GM18520 (cell line): ENCODE results near the gene CPNE4.

Source experiments
- ATAC-seq: cut with Tn5 transposase; IDR thresholded peaks from one replicate; pipeline ENCODE4 v1.9.1; 2021; ENCODE audit not compliant: unreplicated experiment

Gene CPNE4

GRCh38 chr3:131883711-131884407, 151.0 kb downstream of the CPNE4 start:
- ATAC-seq, result no peak

DNA sequence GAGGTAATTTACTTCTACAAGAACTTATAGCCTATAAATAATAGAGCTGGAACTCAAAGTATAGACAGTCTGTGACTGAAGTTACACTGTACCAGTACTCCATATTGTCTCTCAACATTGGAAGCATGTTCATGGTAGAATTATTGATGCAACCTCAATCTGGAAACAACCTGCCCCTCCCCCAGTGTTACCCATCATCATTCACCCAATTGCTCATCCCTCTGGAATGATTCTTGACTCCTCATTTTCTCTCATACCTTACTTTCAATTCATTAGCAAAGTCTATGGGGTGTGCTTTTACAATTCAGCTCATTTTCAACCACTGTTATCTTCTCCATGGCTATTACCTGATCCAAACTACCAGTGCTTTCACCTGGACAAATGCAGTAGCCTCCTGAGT, 151.7 kb downstream of the CPNE4 start:
- no peak for ATAC-seq

GRCh38 chr3:131881777-131882176, 153.0 kb downstream of the CPNE4 start:
- ATAC-seq, result no peak

DNA sequence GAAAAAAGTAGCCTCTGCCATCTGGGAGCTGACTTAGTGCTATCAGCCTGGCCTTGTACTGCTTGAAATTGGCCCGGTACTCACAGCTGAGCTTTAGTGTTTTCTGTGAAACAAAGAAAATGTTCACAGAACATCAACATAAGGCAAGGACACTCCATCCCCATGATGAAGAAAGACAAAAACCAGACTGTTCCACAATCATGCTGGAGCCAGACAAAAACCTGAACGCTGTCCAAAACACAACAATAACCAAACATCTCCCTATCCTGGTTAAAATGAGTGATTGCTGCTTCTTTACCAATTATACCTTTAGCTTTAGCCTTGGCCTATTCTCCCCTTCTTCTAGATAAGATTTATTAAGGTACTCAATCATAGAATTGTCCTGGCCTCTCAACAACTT, 153.9 kb downstream of the CPNE4 start:
- no peak for ATAC-seq

- ATAC-seq, result no peak
These were observed 166.6 kb downstream of the CPNE4 start for GRCh38 chr3:131868203-131868602.

GRCh38 chr3:131856171-131856570, 178.6 kb downstream of the CPNE4 start:
- ATAC-seq, result no peak

- no peak for ATAC-seq
These were observed 184.6 kb downstream of the CPNE4 start for GRCh38 chr3:131850223-131850622.

- ATAC-seq, result no peak
These were observed 185.2 kb downstream of the CPNE4 start for GRCh38 chr3:131849616-131850015.

DNA sequence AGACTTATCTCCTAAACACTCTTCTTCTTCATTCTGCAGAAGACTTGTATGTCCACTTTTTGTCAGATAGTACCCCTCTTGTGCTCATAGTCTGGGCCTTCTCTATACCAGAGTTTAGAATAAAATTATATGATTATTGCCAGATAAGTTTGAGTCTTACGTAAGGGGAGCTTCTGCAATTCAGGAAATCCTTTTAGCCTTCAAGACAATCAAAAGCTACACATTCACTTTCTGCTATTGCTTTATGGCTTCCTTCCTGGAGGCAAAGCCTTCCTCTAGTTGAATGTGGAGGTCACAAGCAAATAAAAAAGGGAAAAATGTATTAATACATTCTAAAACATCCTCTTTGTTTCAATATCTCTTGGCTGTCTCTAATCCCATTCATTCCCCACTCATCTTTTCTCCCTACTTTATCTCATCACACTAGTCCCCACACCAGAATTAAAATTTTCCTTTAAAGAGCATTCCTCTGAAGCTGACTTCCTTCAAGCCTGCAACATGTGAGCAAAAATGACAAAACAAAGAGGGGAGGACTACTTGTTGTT, 186.8 kb downstream of the CPNE4 start:
- ATAC-seq, result no peak

GRCh38 chr3:131846296-131846924, 188.4 kb downstream of the CPNE4 start:
- no peak for ATAC-seq

DNA sequence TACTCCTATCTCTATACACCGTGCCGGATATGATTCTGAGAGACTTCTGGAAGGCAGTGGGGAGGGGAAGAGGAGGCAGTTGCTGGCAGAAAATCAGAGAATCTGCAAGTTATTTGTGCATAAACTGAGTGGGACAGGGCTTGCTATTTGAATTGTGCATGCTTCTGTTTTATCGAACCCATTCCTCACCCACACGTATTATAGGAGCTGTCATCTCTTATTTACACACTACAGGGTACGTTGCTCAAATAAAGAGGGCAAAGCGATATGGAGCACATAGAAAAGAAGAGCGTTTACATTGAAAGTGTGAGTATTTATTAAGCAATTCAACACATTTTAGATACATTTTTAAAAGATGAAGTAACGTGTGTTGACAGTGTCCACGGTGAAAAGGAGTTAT, 191.6 kb downstream of the CPNE4 start:
- no peak for ATAC-seq

DNA sequence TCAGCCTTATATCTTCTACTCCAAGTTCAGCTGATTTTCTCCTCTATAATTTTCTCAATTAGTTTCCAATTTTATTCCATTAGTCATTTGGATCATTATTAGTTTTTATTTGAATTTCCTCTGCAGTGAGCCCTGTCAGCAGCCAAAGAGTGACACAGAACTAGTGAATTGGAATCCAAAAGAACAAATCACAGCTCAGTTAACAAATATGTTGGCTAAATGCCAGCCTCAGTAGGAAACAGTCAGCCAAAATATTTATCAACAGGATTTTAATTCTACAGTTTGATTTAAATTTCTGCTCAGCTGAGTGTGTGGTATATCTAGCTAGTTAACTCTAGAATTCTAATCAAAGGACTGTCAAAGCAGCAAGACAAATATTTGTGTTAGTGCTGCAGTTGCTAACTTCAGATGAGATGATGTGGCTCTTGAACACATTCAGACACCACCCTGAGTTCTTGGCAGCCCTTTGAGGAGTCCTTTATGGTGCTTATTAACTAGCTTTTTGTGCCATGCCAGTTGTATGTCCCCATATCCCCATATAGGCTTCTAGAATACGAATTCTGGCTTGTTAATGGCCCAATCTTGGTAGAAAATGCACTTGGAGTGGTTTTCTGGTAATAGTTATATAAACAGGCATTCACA, 194.5 kb downstream of the CPNE4 start:
- no peak for ATAC-seq

- ATAC-seq, result no peak
These were observed 198.9 kb downstream of the CPNE4 start for GRCh38 chr3:131835906-131836305.

GRCh38 chr3:131831608-131832007, 203.2 kb downstream of the CPNE4 start:
- ATAC-seq, result no peak

DNA sequence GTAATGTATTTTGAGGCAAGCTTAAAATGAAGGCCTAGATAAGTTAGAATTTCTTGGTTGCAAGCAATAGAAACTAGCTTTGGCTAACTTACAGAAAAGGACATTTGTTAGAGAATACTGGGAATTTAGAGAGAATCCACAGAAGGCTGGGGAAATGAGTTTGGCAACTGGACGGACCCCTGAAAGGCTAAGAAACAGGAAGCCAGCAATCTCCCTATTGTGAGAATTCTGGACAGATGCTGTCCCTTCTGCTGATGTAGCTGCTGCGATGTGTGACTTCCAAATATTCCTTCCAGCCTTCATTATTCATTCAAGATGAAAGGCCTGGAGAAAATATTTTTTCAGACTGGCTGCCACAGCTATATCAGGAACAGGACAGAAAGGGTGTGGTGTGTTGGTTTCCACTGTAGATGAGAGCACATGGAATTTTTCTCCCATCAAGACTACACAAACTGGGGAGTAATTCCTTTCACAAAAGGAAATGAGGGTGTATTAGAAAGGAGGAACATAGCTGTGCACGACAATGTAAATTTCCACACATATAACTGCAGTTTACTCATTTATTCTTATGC, 213.5 kb downstream of the CPNE4 start:
- no peak for ATAC-seq

DNA sequence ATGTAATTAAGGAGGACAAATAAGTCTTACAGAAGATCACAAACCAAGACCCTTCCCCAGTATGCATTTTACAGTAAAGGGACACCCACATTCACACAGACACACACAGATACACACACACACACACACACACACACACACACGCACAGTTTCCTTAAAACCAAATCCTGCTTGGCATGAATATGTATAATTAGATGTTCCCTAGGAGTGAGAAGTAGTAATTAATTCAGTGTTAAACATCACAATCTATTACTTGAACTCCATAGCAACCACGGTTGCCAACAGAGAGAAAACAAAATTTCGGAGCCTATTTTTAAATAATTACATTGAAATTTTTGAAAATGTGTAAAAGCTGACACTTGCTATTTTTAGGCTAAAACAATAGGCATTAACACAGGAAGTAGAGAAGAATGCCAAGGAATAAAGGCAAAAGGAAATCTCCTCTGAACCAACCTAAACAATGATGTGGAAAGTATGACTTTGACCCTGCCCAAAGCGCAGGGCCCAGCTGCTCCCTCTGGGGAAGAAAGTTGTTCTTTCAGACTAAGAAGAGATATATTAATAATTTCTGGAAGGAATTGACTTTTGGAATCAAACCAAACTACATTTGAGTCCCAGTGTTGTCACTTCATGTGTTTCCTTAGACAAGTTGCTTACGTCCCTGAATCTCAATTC, 215.3 kb downstream of the CPNE4 start:
- ATAC-seq, result no peak

DNA sequence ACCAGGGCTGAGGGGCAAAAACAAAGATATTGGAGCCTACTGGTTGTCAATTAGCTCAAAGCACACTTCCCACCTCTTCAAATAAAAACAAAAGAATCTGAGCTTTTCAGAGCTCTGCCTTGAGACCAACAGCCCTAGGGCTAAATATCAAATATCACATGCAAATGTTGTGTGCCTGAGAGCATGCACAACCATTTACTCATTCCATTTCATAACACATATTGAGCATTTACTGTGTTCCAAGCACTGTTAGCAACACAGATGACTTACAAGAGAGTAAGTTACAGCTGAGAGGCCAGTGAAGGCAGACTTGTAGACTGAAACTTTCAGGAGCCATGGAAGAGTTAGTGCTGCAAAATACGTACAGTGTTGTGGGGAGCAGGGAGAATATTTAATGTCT, 222.4 kb downstream of the CPNE4 start:
- no peak for ATAC-seq

GRCh38 chr3:131811481-131811880, 223.3 kb downstream of the CPNE4 start:
- ATAC-seq, result no peak

GRCh38 chr3:131807822-131808221, 227.0 kb downstream of the CPNE4 start:
- peak; percentile 43 for ATAC-seq

- no peak for ATAC-seq
These were observed 228.1 kb downstream of the CPNE4 start for GRCh38 chr3:131806736-131807135.

DNA sequence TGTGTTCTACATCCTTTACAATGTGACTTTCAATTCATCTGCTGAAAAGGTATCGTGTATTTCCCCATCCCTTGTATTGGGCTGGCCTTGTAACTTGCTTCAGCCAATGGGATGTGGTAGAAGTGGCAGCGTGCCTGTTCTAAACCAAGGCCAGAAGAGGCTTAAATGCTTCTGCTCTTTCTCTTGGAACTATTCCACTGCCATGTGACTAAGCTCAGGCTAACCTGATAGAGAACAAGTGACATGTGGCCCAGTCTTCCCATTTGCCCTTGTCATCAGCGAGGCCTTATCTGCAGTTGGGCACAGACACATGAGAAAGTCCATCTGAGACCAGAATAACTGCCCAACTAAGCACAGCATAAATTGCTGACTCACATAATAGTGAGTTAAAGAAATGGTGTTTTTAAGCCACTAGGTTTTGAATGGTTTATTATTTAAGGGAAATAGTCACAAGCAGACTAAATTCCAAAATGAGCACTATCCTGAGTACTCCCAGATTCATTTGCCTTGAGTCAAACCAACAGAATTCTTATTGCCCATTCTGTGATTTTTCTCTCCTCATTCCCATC, 230.2 kb downstream of the CPNE4 start:
- no peak for ATAC-seq
